Mammary epithelial cell (primary cell): Measurements from ENCODE around the gene MYOM3.

Experiments
- CTCF ChIP-seq, 2 donors: IDR thresholded peaks in 1 of 2; conservative IDR thresholded peaks in 1 of 2; 2 replicates each; pipeline ENCODE4 v1.5.1; 2011 to 2012; ENCODE audit warnings: inconsistent platforms in 2 of 2, low read length in 2 of 2, mild to moderate bottlenecking in 2 of 2, control low read depth in 1 of 2, low read depth in 1 of 2; ENCODE audit not compliant: insufficient read depth in 1 of 2; ENCODE audit errors: extremely low read depth in 1 of 2
- EZH2 ChIP-seq: IDR thresholded peaks from 2 replicates; pipeline ENCODE4 v1.6.1; 2012; ENCODE audit warnings: low read length, inconsistent platforms, borderline replicate concordance

DNA sequence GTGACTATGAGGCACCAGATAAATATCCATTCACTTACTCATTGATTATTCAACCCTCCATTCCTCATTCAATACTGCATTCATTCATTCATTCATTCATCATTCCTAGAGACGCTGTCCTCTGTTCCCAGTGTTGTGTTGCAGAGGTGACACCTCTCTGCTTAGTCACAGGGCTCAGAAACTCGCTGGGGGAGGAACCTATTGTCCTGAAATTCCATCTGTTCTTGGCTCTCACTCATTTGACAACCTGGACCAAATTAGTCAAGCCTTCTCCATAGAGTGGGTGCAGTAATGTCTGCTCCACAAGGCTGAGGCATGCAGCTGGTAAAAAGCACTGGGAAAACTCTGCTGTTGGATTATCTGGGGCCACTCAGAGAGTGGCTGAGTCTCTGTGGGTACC lies 49.7 kb downstream of the MYOM3 start:
- TF ChIP-seq CTCF (conservative IDR thresholded peaks at IDR 0.05 in 1 of 2, IDR thresholded peaks at IDR 0.05 in 1 of 2; ENCODE audit: extremely low read depth in 1 of 2, insufficient read depth in 1 of 2, low read depth in 1 of 2, low read length in 2 of 2) (no peak), EZH2 (no peak)
